B cell (primary cell): ENCODE measurements around the gene LHPP.

Experiments used
- CTCF ChIP-seq: fragments of 200-600 bp; IDR thresholded peaks from one replicate; pipeline ENCODE4 v1.8.0; 2022; ENCODE audit warnings: antibody characterized with exemption, mild to moderate bottlenecking
- EZH2 ChIP-seq: IDR thresholded peaks from 2 replicates; pipeline ENCODE4 v1.6.1; 2012; ENCODE audit warnings: borderline replicate concordance, low read depth, mild to moderate bottlenecking, moderate library complexity, low read length; ENCODE audit not compliant: insufficient read depth, poor library complexity, severe bottlenecking

DNA sequence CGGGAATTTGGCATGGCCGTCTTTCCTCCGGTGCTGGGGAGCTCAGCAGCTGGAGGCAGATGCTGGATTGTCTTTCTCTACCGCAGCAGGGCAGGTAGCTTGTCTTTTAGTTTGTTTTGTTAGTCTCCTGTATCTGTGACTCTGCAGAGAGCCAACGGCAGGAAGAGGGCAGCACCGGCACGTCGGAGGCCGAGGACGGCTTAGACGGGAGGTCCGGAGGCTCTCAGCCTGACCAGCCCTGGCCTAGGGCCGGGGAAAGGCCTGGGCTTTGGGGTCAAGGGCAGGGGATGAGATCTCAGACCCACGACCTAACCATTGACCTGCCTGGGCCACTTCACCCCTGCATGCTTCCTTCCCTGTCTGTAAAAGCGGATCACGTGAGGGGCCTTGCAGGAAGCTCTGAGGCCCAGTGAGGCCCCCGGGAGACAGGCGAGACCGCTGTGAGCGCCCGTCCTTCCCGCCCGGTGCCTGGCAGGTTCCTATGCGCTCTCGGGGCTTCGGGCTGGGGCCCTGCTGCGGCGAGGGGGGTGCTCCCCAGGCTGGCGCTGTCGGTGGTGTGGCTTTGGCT, 72.7 kb downstream of the LHPP start:
- TF ChIP-seq CTCF = peak; percentile 45
- no peak for TF ChIP-seq EZH2
